22Rv1 (cell line): ENCODE data around the gene SSH3.
A peak's percentile ranks its signal among the peaks of the same experiment; 100 is the strongest.
"Not testable (repeated sequence)": the region's sequence is repeated elsewhere in the genome, so short reads cannot be mapped to it uniquely, and the experiment has no call there.

ENCODE experiments used
- H3K27ac ChIP-seq: fragments of 450-650 bp; 2 replicates; pipeline ENCODE4 v1.5.1; 2017
- CTCF ChIP-seq: fragments of 450-650 bp; IDR thresholded peaks from 2 replicates; pipeline ENCODE4 v1.5.1; 2017; ENCODE audit warnings: mild to moderate bottlenecking
- ZFX ChIP-seq: fragments of 450-650 bp; IDR thresholded peaks from 2 replicates; pipeline ENCODE4 v1.6.1; 2017; ENCODE audit warnings: antibody characterized with exemption, borderline replicate concordance

Gene SSH3

GRCh38 chr11:67315325-67315909 lies 12.1 kb downstream of the SSH3 start:
- TF ChIP-seq ZFX (no peak), CTCF (no peak)
- peak overlapping the region; percentile 95; the same call in 1 of the 2 replicates for H3K27ac ChIP-seq

GRCh38 chr11:67316882-67317204 lies 13.5 kb downstream of the SSH3 start:
- peak overlapping the region; percentile 95 for H3K27ac ChIP-seq
- TF ChIP-seq ZFX, result no peak
- no peak for TF ChIP-seq CTCF

- peak overlapping the region; percentile 95 for H3K27ac ChIP-seq
These were observed 14.0 kb downstream of the SSH3 start for GRCh38 chr11:67317205-67317887.

GRCh38 chr11:67317888-67318555 lies 14.7 kb downstream of the SSH3 start:
- TF ChIP-seq ZFX, result no peak
- peak; percentile 50 for TF ChIP-seq CTCF
- peak overlapping the region; percentile 95 for H3K27ac ChIP-seq

More at GRCh38 chr11:67317205-67317887, 14.0 kb downstream of the SSH3 start:
- TF ChIP-seq CTCF, result peak; percentile 93
- TF ChIP-seq ZFX, result no peak

- H3K27ac ChIP-seq, result not testable (repeated sequence)
These were observed 15.5 kb downstream of the SSH3 start for GRCh38 chr11:67318876-67319275.

- H3K27ac ChIP-seq, result no peak overlapping the region
- TF ChIP-seq ZFX, result no peak
- no peak for TF ChIP-seq CTCF
These were observed 16.7 kb downstream of the SSH3 start for GRCh38 chr11:67320011-67320410.

GRCh38 chr11:67320691-67321090 lies 17.4 kb downstream of the SSH3 start:
- no peak overlapping the region for H3K27ac ChIP-seq
- TF ChIP-seq CTCF (no peak), ZFX (no peak)
